HG03439 (cell line): ENCODE results near the gene FAM120B.
"Not testable (repeated sequence)": the region's sequence is repeated elsewhere in the genome, so short reads cannot be mapped to it uniquely, and the experiment has no call there.

Experiments used
- ATAC-seq: cut with Tn5 transposase; IDR thresholded peaks from one replicate; pipeline ENCODE4 v1.9.1; 2021; ENCODE audit warnings: mild to moderate bottlenecking, moderate library complexity; ENCODE audit not compliant: unreplicated experiment

Gene FAM120B

DNA sequence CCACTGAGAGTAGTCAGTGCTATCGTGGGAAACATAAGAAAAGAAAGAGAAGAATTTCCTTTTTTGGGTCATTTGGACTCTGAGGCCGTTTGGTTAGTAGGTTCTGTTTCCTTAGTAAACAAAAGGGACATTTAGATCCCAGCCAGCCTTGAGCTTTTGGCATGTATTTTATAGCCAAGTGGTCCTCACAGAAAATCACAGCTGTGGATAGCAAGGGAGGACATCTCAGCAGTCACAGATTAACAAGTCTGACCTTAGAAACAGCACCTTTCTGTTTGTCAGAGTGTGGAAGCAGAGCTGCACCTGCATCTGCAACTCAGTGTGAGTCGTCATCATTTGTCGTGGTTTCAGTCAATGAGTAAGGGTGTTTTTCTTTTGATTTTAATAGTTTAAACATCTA is 40.5 kb downstream of the FAM120B start:
- no peak for ATAC-seq

- ATAC-seq = no peak
Observed at GRCh38 chr6:170347975-170348374, 41.4 kb downstream of the FAM120B start.

DNA sequence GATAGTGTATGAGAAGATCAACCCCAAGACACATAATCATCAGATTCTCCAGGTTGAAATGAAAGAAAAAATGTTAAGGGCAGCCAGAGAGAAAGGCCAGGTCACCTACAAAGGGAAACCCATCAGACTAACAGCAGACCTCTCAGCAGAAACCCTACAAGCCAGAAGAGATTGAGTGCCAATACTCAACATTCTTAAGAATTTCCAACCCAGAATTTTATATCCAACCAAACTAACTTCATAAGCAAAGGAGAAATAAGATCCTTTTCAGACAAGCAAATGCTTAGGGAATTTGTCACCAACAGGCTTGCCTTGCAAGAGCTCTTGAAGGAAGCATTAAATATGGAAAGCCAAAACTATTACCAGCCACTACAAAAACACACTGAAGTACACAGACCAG is 44.9 kb downstream of the FAM120B start:
- ATAC-seq = not testable (repeated sequence)

DNA sequence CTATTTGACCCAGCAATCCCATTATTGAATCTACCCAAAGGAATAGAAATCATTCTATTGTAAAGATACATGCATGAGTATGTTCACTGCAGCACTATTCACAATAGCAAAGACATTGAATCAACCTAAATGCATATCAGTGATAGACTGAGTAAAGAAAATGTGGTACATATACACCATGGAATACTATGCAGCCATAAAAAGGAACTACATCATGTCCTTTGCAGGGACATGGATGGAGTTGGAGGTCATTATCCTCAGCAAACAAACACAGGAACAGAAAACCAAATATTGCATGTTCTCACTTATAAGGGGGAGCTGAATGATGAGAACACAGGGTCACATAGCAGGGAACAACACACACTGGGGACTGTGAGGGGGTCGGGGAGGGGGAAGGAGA is 48.6 kb downstream of the FAM120B start:
- not testable (repeated sequence) for ATAC-seq

- ATAC-seq = no peak
Observed at GRCh38 chr6:170355661-170356060, 49.1 kb downstream of the FAM120B start.

GRCh38 chr6:170357812-170358211 is 51.3 kb downstream of the FAM120B start:
- ATAC-seq = no peak

DNA sequence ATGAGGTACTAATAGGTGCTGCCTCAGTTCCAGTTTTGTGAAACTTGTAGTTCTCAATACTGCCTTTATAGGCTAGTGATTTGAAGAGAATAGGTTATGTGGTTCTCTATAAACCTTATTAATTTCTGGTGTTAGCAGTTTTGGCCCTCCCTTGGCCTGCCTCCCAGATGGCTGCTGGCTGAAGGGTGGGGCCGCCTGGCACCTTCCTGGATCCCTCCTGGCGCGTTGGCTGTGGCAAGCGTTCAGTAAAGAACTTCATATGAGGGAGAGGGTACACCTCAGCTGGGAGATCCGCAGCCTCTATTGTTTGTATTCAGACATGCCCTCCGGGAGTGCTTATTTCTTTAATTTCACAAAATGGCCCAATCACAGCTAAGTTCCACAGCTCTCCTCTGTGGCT is 51.9 kb downstream of the FAM120B start:
- no peak for ATAC-seq

DNA sequence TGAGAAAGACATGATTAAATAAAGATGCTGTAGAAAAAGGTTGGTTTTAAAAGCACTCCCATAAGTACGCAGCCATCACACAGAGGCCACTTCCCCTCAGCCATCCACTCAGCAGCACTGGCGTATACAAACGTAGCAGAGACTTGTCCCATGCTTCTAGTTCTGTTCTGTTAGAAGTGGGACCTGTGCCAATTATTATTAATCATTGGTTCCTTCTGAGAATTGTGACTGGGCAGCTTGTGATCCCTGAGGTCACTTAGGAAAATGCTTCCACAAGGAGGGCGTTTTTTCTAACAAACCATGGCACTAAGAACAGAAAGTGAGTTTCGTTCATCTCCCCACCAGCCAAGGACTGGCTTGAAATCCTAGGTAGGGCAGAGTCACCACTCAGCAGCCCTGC is 53.9 kb downstream of the FAM120B start:
- ATAC-seq = no peak

DNA sequence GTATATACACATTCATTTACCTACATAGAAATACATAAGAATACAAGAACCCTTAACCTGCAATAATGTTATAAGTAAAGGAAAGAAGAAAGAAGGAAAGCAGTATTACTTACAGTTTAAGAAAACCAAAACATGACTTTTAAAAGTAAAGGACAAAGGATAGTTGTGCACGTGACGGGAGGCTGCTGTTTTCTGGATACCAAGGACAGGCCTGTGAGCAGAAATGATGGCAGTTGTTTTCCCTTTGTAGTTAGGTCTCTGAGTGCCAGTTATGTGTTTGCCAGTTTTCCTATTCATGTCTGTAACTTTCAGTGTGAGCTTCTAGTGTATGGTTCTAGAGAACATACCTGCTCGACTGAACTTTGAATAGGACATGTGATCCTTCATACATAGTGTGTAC is 54.8 kb downstream of the FAM120B start:
- ATAC-seq = no peak

DNA sequence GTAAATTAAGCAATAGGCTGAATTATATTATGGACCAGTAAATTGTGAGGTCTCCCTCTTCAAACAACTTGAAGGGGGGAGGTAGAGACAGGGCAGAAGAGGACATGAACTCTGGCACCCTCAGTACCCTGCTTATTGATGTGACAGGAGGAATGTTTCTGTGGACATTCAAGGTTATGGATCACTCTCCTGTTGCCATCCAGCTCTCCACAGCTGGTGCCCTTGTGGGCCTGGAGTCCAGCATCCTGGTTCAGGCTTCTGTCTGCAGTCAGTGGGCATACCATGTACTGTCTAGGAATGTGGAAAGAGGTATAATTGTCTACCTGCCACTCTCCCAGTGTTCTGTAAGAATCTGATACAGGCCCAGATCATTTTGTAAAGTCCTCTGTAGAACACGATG is 55.6 kb downstream of the FAM120B start:
- no peak for ATAC-seq

DNA sequence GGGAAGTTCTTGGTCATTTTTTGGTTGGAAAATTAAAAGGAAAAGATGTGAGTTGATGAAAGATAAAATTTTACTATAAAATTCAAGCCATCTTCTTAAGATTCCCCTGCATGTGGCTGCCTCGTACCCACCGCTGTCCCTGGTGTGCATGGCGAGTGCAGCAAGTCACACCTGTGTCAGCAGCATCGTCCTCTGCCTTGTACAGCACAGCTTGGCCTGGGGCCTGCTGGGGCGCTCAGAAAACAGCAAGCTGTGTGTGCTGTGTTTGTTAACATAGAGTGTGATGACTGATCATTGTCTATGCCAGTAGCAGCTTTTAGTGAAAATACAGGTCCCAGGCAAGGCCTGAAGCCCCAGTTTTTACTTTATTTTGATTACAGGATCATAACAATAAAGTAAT is 56.7 kb downstream of the FAM120B start:
- no peak for ATAC-seq

DNA sequence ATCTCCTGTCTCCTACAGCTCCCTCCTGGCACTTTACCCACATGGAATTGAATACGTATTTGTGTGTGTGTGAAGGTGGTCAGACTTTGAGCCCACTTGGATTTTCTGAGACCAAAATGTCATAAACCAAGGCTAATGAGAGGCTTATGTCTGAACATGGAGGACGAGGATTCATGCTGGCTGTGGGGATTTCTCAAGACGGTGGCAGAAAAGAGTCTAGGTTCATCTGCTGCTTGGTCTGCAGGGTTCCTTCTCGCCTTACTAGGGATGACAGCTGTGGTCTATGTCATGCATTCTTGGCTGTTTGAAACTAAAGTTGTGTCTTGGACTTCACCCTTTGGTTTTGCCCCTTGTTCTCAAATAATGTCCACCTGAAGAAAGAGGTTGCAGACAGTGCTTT is 58.6 kb downstream of the FAM120B start:
- no peak for ATAC-seq

DNA sequence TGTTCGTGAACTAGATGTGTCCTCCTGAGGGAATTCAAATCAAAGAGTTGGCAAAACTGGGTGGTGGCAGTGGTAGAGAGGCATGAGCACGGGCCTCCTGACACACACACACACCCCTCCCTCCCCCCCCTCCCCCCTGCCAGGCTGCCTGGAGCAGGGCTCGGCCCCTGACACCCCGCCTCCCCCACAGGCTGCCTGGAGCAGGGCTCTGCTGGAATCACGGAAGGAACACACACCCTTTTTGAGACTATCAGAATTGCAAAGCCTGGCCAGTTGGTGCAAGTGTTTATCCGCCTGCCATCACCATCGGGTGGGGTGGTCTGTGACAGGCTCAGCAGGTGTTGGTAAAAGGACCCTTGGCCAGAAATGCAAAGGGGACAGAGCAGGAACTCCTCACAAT is 59.0 kb downstream of the FAM120B start:
- ATAC-seq = no peak

GRCh38 chr6:170366248-170366960 is 59.8 kb downstream of the FAM120B start:
- no peak for ATAC-seq

DNA sequence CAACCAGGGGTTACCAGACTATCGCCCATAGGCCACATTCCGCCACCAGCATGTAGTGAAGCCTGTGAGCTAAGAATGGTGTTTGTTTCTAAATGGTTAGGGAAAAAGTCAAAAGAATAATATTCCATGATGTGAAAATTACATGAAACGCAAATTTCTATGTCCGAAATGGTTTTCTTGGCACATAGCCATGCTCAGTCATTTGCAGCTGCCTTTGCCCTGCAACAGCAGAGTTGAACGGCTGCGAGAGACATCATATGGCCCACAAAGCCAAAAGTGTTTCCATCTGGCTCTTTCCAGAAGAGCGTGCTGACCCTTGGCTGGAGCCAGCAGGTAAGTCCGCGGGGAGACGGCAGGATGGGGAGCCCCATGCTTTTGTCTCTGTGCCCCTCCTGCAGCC is 60.7 kb downstream of the FAM120B start:
- no peak for ATAC-seq

GRCh38 chr6:170368544-170368943 is 62.0 kb downstream of the FAM120B start:
- ATAC-seq = no peak

- ATAC-seq = no peak
Observed at GRCh38 chr6:170369403-170369802, 62.8 kb downstream of the FAM120B start.

DNA sequence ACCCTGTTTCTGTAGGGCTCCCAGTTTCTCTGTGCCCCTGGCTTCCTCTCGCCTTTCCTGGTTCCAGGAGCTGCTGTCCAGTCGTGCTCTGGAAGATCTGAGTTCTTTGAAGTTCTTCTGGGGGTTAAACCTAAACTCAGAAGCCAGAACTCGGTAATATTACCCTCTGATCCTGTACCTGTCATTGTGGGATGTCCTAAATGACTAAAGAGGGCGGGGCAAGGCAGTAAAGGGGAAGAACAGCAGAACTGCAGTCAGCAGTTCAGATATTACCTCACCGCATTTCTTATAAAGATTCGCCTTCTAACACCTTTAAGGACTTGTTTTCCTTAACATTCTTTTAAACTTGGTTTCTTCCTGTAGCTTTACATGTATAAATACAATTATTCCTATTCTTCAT is 63.9 kb downstream of the FAM120B start:
- ATAC-seq = peak; percentile 68

- no peak for ATAC-seq
Observed at GRCh38 chr6:170371080-170371479, 64.5 kb downstream of the FAM120B start.

GRCh38 chr6:170371588-170371987 is 65.0 kb downstream of the FAM120B start:
- ATAC-seq = no peak

GRCh38 chr6:170372380-170373325 is 66.1 kb downstream of the FAM120B start:
- no peak for ATAC-seq
